ENCODE data around the gene KCNQ1.

Gene KCNQ1

GRCh38 chr11:2423157-2424025 is 21.4 kb upstream of the KCNQ1 start:
- no peak for DNase-seq (ENCODE audit: low read depth in 2 of 2, low spot score in 1 of 2)

GRCh38 chr11:2424811-2425495 is 19.9 kb upstream of the KCNQ1 start:
- DNase-seq (ENCODE audit: low read depth in 2 of 2, low spot score in 1 of 2): no peak

- DNase-seq (ENCODE audit: low read depth in 2 of 2, low spot score in 1 of 2): no peak
These were observed 19.3 kb upstream of the KCNQ1 start for GRCh38 chr11:2425506-2425905.

GRCh38 chr11:2426221-2426620 is 18.6 kb upstream of the KCNQ1 start:
- DNase-seq (ENCODE audit: low read depth in 2 of 2, low spot score in 1 of 2): no peak

GRCh38 chr11:2426826-2427521 is 17.8 kb upstream of the KCNQ1 start:
- DNase-seq (ENCODE audit: low read depth in 2 of 2, low spot score in 1 of 2): no peak

GRCh38 chr11:2427721-2428321 is 17.0 kb upstream of the KCNQ1 start:
- no peak for DNase-seq (ENCODE audit: low read depth in 2 of 2, low spot score in 1 of 2)

GRCh38 chr11:2428322-2428795 is 16.4 kb upstream of the KCNQ1 start:
- peak; percentile 78 to 85 for DNase-seq (ENCODE audit: low read depth in 2 of 2, low spot score in 1 of 2)

- DNase-seq (ENCODE audit: low read depth in 2 of 2, low spot score in 1 of 2): no peak
These were observed 13.4 kb upstream of the KCNQ1 start for GRCh38 chr11:2431395-2431794.

GRCh38 chr11:2432171-2432621 is 12.6 kb upstream of the KCNQ1 start:
- no peak for DNase-seq (ENCODE audit: low read depth in 2 of 2, low spot score in 1 of 2)

- DNase-seq (ENCODE audit: low read depth in 2 of 2, low spot score in 1 of 2): no peak
These were observed 12.2 kb upstream of the KCNQ1 start for GRCh38 chr11:2432628-2433071.

GRCh38 chr11:2433106-2433925 is 11.5 kb upstream of the KCNQ1 start:
- DNase-seq (ENCODE audit: low read depth in 2 of 2, low spot score in 1 of 2): no peak

- no peak for DNase-seq (ENCODE audit: low read depth in 2 of 2, low spot score in 1 of 2)
These were observed 10.8 kb upstream of the KCNQ1 start for GRCh38 chr11:2434008-2434407.

GRCh38 chr11:2434506-2435255 is 10.1 kb upstream of the KCNQ1 start:
- no peak for DNase-seq (ENCODE audit: low read depth in 2 of 2, low spot score in 1 of 2)

GRCh38 chr11:2435288-2436012 is 9.4 kb upstream of the KCNQ1 start:
- DNase-seq (ENCODE audit: low read depth in 2 of 2, low spot score in 1 of 2): no peak

- no peak for DNase-seq (ENCODE audit: low read depth in 2 of 2, low spot score in 1 of 2)
These were observed 8.7 kb upstream of the KCNQ1 start for GRCh38 chr11:2436013-2436520.

GRCh38 chr11:2436521-2437031 is 8.2 kb upstream of the KCNQ1 start:
- DNase-seq (ENCODE audit: low read depth in 2 of 2, low spot score in 1 of 2): no peak

GRCh38 chr11:2437516-2437915 is 7.3 kb upstream of the KCNQ1 start:
- DNase-seq (ENCODE audit: low read depth in 2 of 2, low spot score in 1 of 2): no peak

GRCh38 chr11:2439820-2440219 is 5.0 kb upstream of the KCNQ1 start:
- DNase-seq (ENCODE audit: low read depth in 2 of 2, low spot score in 1 of 2): no peak

- no peak for DNase-seq (ENCODE audit: low read depth in 2 of 2, low spot score in 1 of 2)
These were observed 4.2 kb upstream of the KCNQ1 start for GRCh38 chr11:2440646-2441045.

Measured in stimulated activated CD8-positive, alpha-beta memory T cell treated with anti-CD3 and anti-CD28 coated beads, Interleukin-4, amount 100 ng/mL, for 1 hour (primary cell).